SK-N-MC (cell line): ENCODE data around the gene BCDIN3D.

Source experiments
- EZH2 ChIP-seq: fragments of 200-600 bp; sonication (generic); IDR thresholded peaks from one replicate; pipeline ENCODE4 v1.6.1; 2017; ENCODE audit warnings: antibody characterized with exemption
- FOXP2 ChIP-seq: optimal IDR thresholded peaks from 2 replicates; pipeline ENCODE3; 2011; ENCODE audit warnings: mild to moderate bottlenecking, moderate library complexity; ENCODE audit not compliant: insufficient read depth; ENCODE audit errors: extremely low read length, control extremely low read depth
- POLR2AphosphoS5 ChIP-seq: IDR thresholded peaks from 2 replicates; pipeline ENCODE4 v1.6.1; 2012; ENCODE audit warnings: mild to moderate bottlenecking, low read depth, low read length, borderline replicate concordance

GRCh38 chr12:49853671-49854070, 10.8 kb upstream of the BCDIN3D start:
- no peak for TF ChIP-seq EZH2
- TF ChIP-seq POLR2AphosphoS5: no peak
- TF ChIP-seq FOXP2: no peak
